GM18868 (cell line): Measurements from ENCODE around the gene SLC7A10.
"Not testable (repeated sequence)": the region's sequence is repeated elsewhere in the genome, so short reads cannot be mapped to it uniquely, and the experiment has no call there.

ENCODE experiments used
- ATAC-seq: cut with Tn5 transposase; IDR thresholded peaks from one replicate; pipeline ENCODE4 v1.9.1; 2021; ENCODE audit warnings: mild to moderate bottlenecking, moderate library complexity; ENCODE audit not compliant: unreplicated experiment

The SLC7A10 gene

GRCh38 chr19:33219261-33219815 is 6.3 kb downstream of the SLC7A10 start:
- no peak for ATAC-seq

DNA sequence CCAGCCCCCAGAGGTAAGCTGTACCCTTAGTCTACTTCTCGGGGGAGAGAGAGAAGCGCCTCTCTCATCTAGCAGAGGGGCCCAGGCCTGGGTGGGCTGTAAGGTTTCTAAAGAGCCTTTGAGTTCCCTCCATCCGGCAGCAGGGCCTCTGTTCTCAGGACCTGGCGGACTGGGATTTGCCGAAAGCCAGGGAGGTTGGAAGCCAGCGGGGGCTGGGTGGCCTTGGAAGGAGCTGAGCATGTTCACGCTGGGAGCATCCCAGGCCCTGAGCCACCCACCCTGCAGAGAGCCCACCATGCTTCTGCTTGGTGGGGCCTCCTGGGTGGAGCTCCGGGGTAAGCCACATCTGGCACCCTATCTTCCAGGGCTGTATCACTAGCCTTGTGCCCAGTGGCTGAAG is 7.8 kb downstream of the SLC7A10 start:
- no peak for ATAC-seq

GRCh38 chr19:33216198-33216830 is 9.3 kb downstream of the SLC7A10 start:
- no peak for ATAC-seq

DNA sequence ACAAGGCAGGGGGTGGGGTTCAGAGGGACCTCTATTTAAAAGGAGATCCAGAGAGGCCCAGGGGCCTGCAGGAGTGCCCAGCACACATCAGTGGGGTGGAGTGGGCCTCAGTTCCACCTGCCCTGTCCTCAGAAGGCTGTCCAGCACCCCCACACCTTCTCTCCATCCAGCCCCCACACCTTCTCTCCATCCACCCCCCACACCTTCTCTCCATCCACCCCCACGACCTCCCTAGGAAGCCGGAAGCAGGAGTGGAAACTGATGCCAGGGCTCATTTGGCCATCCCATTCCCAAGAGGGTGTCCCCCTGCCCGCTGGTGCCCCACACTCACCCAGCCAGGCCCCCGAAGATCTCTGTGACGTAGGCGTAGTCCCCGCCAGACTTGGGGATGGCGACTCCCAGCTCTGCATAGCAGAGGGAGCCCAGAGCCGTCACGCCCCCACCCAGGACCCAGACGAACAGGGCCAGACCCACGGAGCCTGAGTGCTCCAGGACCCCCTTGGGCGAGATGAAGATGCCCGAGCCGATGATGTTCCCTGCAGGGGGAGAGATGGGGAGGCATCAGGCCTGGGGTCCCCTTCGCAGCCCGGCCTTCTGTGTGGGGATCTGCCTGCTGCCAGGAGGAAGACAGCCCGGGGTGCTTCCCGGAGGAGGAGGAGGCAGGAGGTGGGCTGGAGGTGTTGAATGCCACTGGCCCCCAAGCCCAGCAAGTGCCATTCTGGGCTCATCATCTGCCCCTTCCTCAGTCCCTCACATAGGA is 10.0 kb downstream of the SLC7A10 start:
- ATAC-seq: no peak

GRCh38 chr19:33214596-33214995 is 11.1 kb downstream of the SLC7A10 start:
- no peak for ATAC-seq

- ATAC-seq: no peak
Observed at GRCh38 chr19:33212436-33213172, 13.0 kb downstream of the SLC7A10 start.

DNA sequence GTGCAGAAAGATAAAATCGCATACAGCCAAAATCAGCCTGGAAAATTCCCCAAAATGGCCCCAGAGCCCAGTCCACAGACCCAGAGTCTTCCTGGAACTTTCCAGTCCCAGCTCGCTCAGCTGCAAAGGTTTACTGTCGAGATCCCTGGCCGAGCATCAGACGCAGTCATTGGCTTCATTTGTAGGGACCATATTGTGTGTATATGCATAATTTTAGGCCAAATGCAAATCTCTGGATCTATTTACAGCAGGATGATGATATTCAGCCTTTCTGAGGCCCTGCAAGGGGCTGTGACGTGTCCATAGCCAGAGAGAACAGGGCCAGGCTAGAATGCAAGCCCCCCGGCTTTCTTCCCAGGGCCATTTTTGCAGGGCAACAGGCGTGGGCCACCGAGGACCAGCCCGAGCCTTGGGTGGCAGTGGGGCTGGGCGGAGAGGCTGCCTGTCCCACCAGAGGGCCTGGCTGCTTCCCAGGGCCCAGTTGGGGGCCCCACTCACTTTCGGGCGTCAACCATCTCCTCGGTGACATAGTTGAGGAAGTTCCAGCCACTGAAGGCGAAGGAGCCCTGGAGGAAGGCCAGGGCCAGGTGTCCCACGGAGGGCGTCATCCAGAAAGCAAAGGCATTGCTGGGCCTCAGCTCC is 13.7 kb downstream of the SLC7A10 start:
- no peak for ATAC-seq

- ATAC-seq: no peak
Observed at GRCh38 chr19:33210266-33210940, 15.2 kb downstream of the SLC7A10 start.

- not testable (repeated sequence) for ATAC-seq
Observed at GRCh38 chr19:33209850-33210230, 15.8 kb downstream of the SLC7A10 start.

GRCh38 chr19:33208904-33209849 is 16.5 kb downstream of the SLC7A10 start:
- ATAC-seq: no peak

DNA sequence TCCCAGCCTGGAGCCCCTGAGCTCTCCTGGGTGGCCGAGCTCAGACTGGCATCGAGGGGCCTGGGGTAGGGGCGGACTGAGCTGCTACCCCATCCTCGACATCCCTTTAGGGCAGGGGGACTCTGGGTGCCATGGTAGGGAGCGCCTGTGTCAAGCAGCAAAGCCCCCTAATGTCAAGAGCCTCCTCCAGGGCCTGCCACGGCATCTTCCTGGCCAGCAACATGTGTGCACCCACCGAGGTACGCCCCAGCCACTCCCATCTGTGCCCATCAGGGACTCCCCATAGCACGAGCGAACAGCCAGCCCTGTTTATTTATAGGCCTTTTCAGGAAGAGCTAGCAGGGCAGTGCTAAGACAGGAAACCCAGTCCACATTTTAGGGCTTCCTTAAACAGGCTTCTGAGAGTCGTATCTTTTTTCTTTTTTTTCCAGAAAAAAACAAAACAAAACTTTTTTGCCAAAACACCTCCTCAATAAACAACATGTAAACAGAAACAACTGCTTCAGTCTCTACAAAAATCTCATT is 17.2 kb downstream of the SLC7A10 start:
- no peak for ATAC-seq

GRCh38 chr19:33207903-33208302 is 17.7 kb downstream of the SLC7A10 start:
- ATAC-seq: no peak

DNA sequence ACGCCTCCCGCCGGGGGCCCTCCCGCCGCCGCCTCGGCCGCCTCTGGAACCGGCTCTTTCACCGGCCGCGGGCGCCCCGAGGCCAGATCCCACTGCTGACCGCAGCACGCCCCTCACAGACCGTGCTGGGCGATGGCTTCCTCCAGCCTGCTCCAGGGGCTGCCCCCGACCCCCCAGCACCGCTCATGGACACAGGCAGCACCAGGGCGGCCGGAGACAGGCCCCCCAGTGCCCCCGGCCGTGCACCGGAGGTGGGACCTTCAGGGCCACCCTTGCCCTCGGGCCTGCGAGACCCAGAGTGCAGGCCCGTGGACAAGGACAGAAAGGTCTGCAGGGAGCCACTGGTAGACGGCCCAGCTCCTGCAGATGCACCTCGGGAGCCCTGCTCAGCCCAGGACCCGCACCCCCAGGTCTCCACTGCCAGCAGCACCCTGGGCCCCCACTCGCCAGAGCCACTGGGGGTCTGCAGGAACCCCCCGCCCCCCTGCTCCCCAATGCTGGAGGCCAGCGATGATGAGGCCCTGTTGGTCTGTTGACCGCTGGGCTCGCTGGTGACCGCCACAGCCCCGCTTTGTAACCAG is 18.5 kb downstream of the SLC7A10 start:
- no peak for ATAC-seq

- no peak for ATAC-seq
Observed at GRCh38 chr19:33206261-33207039, 19.2 kb downstream of the SLC7A10 start.

DNA sequence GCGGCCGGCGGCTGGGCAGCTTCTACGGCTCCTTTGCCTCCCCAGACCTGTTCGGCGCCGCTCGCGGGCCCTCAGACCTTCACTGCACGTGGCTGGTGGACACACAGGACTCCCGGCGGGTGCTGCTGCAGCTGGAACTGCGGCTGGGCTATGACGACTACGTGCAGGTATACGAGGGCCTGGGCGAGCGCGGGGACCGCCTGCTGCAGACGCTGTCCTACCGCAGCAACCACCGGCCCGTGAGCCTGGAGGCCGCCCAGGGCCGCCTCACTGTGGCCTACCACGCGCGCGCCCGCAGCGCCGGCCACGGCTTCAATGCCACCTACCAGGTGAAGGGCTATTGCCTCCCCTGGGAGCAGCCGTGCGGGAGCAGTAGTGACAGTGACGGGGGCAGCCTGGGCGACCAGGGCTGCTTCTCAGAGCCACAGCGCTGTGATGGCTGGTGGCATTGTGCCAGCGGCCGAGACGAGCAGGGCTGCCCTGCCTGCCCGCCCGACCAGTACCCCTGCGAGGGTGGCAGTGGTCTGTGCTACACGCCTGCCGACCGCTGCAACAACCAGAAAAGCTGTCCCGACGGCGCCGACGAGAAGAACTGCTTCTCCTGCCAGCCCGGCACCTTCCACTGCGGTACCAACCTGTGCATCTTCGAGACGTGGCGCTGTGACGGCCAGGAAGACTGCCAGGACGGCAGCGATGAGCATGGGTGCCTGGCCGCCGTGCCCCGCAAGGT is 20.0 kb downstream of the SLC7A10 start:
- no peak for ATAC-seq

DNA sequence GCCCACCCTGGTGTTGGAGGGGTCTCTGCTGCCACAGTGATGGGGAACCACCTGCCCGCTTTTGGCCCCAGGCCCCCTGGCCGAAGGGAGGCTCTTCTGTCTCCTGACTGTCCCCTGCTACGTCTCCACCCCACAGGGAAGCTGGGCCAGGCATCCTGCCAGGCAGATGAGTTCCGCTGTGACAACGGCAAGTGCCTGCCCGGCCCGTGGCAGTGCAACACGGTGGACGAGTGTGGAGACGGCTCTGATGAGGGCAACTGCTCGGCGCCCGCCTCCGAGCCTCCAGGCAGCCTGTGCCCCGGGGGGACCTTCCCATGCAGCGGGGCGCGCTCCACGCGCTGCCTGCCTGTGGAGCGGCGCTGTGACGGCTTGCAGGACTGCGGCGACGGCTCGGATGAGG is 20.5 kb downstream of the SLC7A10 start:
- no peak for ATAC-seq
